ENCODE measurements around the gene OTUD6A.

The OTUD6A gene

DNA sequence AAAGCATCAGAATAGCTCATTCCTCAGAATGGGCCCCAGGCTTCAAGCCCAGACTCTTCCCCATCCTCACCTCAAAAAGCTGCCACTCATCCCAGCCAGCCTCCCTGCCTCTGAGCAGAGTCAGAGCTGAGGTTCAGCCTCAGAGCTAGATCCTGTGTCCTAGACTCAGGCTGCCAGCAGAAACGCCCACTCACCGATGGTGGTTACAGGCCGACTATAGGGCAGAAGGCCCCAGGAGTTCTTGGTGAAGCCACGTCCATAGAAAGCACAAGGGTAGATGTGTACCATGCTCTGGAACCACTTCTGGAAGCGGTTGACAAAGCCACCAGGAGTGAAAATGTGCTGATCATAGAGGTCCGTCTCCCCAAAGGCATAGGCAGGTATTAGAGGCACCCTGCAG is 20.3 kb upstream of the OTUD6A start:
- no peak overlapping the region for H3K27ac ChIP-seq (ENCODE audit: low read length)
- no peaks in the 10 kb centered on the region for H3K4me1 ChIP-seq (ENCODE audit: insufficient read depth, low read length)
- H3K9me3 ChIP-seq (ENCODE audit: insufficient read depth, low read length, severe bottlenecking), result no peaks in the 10 kb centered on the region
- ATAC-seq (ENCODE audit: insufficient read depth, low read depth), result no peak
- no peak overlapping the region for H2AFZ ChIP-seq (ENCODE audit: low read depth, low read length)
- no peak for TF ChIP-seq EZH2 (IDR thresholded peaks at IDR 0.05; ENCODE audit: borderline replicate concordance, low read depth, low read length, severe bottlenecking)
- TF ChIP-seq, protein P1, sequence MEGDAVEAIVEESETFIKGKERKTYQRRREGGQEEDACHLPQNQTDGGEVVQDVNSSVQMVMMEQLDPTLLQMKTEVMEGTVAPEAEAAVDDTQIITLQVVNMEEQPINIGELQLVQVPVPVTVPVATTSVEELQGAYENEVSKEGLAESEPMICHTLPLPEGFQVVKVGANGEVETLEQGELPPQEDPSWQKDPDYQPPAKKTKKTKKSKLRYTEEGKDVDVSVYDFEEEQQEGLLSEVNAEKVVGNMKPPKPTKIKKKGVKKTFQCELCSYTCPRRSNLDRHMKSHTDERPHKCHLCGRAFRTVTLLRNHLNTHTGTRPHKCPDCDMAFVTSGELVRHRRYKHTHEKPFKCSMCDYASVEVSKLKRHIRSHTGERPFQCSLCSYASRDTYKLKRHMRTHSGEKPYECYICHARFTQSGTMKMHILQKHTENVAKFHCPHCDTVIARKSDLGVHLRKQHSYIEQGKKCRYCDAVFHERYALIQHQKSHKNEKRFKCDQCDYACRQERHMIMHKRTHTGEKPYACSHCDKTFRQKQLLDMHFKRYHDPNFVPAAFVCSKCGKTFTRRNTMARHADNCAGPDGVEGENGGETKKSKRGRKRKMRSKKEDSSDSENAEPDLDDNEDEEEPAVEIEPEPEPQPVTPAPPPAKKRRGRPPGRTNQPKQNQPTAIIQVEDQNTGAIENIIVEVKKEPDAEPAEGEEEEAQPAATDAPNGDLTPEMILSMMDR (IDR thresholded peaks at IDR 0.05; ENCODE audit: borderline replicate concordance, extremely low read depth, low read length, poor library complexity, severe bottlenecking), result no peak
- no peak overlapping the region for H3K4me2 ChIP-seq (ENCODE audit: insufficient read depth, low read length)
- no peaks in the 10 kb centered on the region for H3K79me2 ChIP-seq (ENCODE audit: insufficient read depth, low read length)
- no peaks in the 10 kb centered on the region for H3K27me3 ChIP-seq (ENCODE audit: insufficient read depth, low read length, poor library complexity)
- no peaks in the 10 kb centered on the region for H4K20me1 ChIP-seq (ENCODE audit: insufficient read depth, low read length)
- H3K9ac ChIP-seq (ENCODE audit: low read depth, low read length), result no peak overlapping the region
- H3K4me3 ChIP-seq (ENCODE audit: low read depth in 1 of 2, low read length in 2 of 2), result no peak overlapping the region
- no peaks in the 10 kb centered on the region for H3K36me3 ChIP-seq (ENCODE audit: insufficient read depth, low read length)
- DNase-seq, result no peak

DNA sequence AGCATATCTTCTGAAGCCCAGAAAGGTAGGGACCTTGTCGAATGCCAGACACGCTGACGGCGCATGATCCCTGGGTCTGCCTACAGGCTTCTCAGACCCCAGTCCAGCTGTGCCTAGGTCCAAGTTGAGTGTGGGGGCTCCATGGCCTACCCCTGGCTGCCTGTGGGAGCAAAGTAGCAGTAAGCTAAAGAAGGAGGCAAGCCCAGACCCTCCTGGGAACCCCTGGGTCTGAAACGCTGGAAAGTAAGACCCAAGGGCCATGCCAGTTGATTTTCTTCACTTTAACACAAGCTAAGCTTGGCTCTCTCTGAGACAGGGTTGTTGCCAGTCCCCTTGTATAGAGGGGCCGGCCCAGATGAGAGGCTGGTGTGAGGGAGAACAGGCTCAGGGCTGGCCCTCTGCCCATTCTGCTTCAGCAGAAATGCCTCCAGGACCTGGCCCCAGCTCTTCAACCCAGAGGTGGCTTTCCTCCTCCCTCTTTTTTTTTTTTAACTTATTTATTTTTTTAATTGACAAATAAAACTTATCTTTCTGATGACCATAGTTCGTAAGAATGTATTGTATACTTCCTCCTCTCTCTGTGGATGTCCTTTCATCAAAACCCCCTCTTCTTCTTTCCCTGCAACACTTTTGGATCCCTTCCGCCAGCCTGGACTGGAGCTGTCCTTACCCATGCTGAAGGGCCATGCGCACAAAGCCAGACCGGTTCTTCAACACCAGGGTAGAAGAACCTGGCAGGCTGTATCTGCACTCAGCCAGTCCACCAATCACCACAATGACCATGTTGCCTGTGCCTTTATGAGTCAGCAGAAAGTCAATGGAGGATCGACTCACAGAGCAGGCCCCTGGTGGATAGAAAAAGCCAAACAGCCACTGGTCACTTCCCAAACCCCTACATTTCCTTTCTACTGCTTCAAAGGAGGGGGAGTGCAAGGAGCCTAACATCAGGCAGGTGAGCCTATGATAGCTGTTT is 19.6 kb upstream of the OTUD6A start:
- Histone ChIP-seq H3K36me3 (ENCODE audit: insufficient read depth, low read length) (no peaks in the 10 kb centered on the region), H3K9me3 (ENCODE audit: insufficient read depth, low read length, severe bottlenecking) (no peaks in the 10 kb centered on the region), H3K4me3 (ENCODE audit: low read depth in 1 of 2, low read length in 2 of 2) (no peak overlapping the region), H3K9ac (ENCODE audit: low read depth, low read length) (no peak overlapping the region), H2AFZ (ENCODE audit: low read depth, low read length) (no peak overlapping the region), H4K20me1 (ENCODE audit: insufficient read depth, low read length) (no peaks in the 10 kb centered on the region), H3K27ac (ENCODE audit: low read length) (no peak overlapping the region), H3K79me2 (ENCODE audit: insufficient read depth, low read length) (no peaks in the 10 kb centered on the region), H3K4me1 (ENCODE audit: insufficient read depth, low read length) (no peaks in the 10 kb centered on the region), H3K4me2 (ENCODE audit: insufficient read depth, low read length) (no peak overlapping the region), H3K27me3 (ENCODE audit: insufficient read depth, low read length, poor library complexity) (no peaks in the 10 kb centered on the region)
- no peak for DNase-seq
- ATAC-seq (ENCODE audit: insufficient read depth, low read depth), result no peak
- TF ChIP-seq, protein P1 (IDR thresholded peaks at IDR 0.05; ENCODE audit: borderline replicate concordance, extremely low read depth, low read length, poor library complexity, severe bottlenecking), result no peak
- TF ChIP-seq EZH2 (IDR thresholded peaks at IDR 0.05; ENCODE audit: borderline replicate concordance, low read depth, low read length, severe bottlenecking), result no peak

DNA sequence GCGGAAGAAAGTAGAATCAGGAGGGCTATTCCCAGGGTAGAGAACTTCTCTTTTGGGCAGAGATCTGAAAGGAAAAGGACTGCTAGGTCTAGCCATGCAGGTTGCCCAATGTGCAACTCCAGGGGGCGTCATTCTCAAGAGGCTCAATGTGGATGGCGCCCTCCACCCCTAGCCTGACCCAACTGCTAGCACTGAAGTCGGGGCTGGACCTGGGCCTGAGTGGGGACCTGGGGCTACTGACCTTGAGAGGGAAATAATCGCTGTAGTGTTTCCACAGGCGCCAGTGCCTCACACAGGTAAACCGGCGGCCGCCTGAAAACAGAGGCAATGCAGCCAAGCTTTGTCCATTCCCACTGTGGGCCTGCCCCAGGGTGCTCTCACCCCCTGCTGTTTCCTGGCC is 18.6 kb upstream of the OTUD6A start:
- Histone ChIP-seq H3K4me2 (ENCODE audit: insufficient read depth, low read length) (no peak overlapping the region), H3K27ac (ENCODE audit: low read length) (no peak overlapping the region), H3K9me3 (ENCODE audit: insufficient read depth, low read length, severe bottlenecking) (no peaks in the 10 kb centered on the region), H3K79me2 (ENCODE audit: insufficient read depth, low read length) (no peaks in the 10 kb centered on the region), H2AFZ (ENCODE audit: low read depth, low read length) (no peak overlapping the region), H4K20me1 (ENCODE audit: insufficient read depth, low read length) (no peaks in the 10 kb centered on the region), H3K9ac (ENCODE audit: low read depth, low read length) (no peak overlapping the region), H3K27me3 (ENCODE audit: insufficient read depth, low read length, poor library complexity) (no peaks in the 10 kb centered on the region), H3K4me1 (ENCODE audit: insufficient read depth, low read length) (no peaks in the 10 kb centered on the region), H3K4me3 (ENCODE audit: low read depth in 1 of 2, low read length in 2 of 2) (no peak overlapping the region), H3K36me3 (ENCODE audit: insufficient read depth, low read length) (no peaks in the 10 kb centered on the region)
- no peak for ATAC-seq (ENCODE audit: insufficient read depth, low read depth)
- DNase-seq, result no peak
- TF ChIP-seq, protein P1 (IDR thresholded peaks at IDR 0.05; ENCODE audit: borderline replicate concordance, extremely low read depth, low read length, poor library complexity, severe bottlenecking), result no peak
- TF ChIP-seq EZH2 (IDR thresholded peaks at IDR 0.05; ENCODE audit: borderline replicate concordance, low read depth, low read length, severe bottlenecking), result no peak

All from DND-41 (cell line).